H1 (cell line): ENCODE results near the gene UBE2D2.

Source experiments
- EP300 ChIP-seq, 2 experiments: IDR thresholded peaks; 1 replicate in 1 of 2; 2 replicates in 1 of 2; pipeline ENCODE4 v1.6.1; 2011 to 2012; ENCODE audit warnings: low read depth in 2 of 2, low read length in 2 of 2, mild to moderate bottlenecking in 2 of 2, borderline replicate concordance in 1 of 2, inconsistent platforms in 1 of 2, moderate library complexity in 1 of 2
- EZH2 ChIP-seq: fragments of 200-600 bp; sonication (generic); IDR thresholded peaks from 2 replicates; pipeline ENCODE4 v1.7.1; 2012; ENCODE audit warnings: low read depth, mild to moderate bottlenecking, moderate library complexity, low read length, inconsistent platforms; ENCODE audit not compliant: severe bottlenecking
- GABPA ChIP-seq: IDR thresholded peaks from 2 replicates; pipeline ENCODE4 v1.6.1; 2011; ENCODE audit warnings: mild to moderate bottlenecking, low read length, moderate library complexity, borderline replicate concordance; ENCODE audit not compliant: insufficient read depth
- JUN ChIP-seq: IDR thresholded peaks from 2 replicates; pipeline ENCODE4 v1.6.1; 2011; ENCODE audit warnings: low read depth, mild to moderate bottlenecking, improper control_type of control experiment, low read length
- RAD21 ChIP-seq, 2 experiments: IDR thresholded peaks in 1 of 2; conservative IDR thresholded peaks in 1 of 2; 2 replicates each; pipeline ENCODE4 v1.6.1; 2011; ENCODE audit warnings: low read depth in 2 of 2, low read length in 2 of 2, improper control_type of control experiment in 1 of 2, inconsistent platforms in 1 of 2, mild to moderate bottlenecking in 1 of 2, moderate library complexity in 1 of 2
- RXRA ChIP-seq: IDR thresholded peaks from 2 replicates; pipeline ENCODE4 v1.6.1; 2011; ENCODE audit warnings: low read depth, mild to moderate bottlenecking, low read length, moderate library complexity; ENCODE audit not compliant: insufficient read depth
- SIRT6 ChIP-seq: IDR thresholded peaks from one replicate; pipeline ENCODE4 v1.7.1; 2012; ENCODE audit warnings: low read length, inconsistent platforms
- SP4 ChIP-seq: IDR thresholded peaks from 2 replicates; pipeline ENCODE4 v1.6.1; 2012; ENCODE audit warnings: low read length, inconsistent platforms
- ZNF274 ChIP-seq: IDR thresholded peaks from 2 replicates; pipeline ENCODE4 v1.7.0; 2012; ENCODE audit warnings: low read length, borderline replicate concordance; ENCODE audit errors: extremely low read depth
- TF ChIP-seq, protein P1 (sequence below), 3 experiments: IDR thresholded peaks; 1 replicate in 2 of 3; 2 replicates in 1 of 3; pipeline versions ENCODE4 v1.5.1 to v1.6.1; 2011; ENCODE audit warnings: low read length in 3 of 3, mild to moderate bottlenecking in 3 of 3, inconsistent platforms in 2 of 3, low read depth in 1 of 3, moderate library complexity in 1 of 3; ENCODE audit not compliant: insufficient read depth in 1 of 3; ENCODE audit errors: control extremely low read depth in 1 of 3
- TF ChIP-seq, protein P2 (sequence below): IDR thresholded peaks from 2 replicates; pipeline ENCODE4 v1.6.1; 2012; ENCODE audit warnings: low read length, inconsistent platforms

DNA sequence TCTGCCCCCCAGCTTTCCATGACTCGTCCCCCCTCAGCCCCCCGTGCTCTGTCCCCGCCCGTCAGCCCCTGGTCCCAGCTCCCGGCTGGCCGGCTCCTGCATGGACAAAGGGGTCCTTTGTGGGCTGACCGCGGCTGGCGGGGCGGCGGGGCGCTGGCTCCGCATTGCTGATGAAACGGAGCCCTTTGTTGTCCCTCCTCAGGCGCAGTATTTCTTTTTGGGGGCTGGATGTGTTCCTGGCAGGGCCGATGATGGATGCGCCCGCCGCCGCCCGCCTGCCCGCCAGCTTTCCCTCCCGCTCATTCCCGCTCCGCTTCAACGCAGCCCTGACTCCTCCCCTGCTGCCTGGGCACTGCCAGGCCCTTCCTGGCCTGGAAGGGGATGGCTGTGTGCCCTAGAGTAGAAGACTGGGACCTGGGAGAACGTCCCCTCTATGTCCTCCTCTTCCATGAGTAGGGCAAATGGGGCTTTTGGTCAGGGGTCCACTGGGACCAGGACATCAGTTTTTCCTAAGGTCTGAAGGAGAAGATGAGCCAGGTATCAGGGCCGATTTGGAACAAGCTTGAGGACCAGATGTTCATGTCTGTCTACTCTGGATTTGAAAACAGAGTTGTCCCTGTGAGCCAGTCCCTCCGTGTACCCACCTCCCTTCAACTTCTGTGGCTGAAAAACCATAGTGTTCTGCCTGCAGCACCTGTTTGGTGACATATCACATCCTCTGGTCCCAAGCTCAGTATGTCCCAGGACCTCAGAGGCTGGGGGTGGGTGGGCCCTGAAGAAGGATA lies 116.0 kb downstream of the UBE2D2 start:
- no peak for TF ChIP-seq GABPA
- TF ChIP-seq JUN: no peak
- TF ChIP-seq, protein P1, sequence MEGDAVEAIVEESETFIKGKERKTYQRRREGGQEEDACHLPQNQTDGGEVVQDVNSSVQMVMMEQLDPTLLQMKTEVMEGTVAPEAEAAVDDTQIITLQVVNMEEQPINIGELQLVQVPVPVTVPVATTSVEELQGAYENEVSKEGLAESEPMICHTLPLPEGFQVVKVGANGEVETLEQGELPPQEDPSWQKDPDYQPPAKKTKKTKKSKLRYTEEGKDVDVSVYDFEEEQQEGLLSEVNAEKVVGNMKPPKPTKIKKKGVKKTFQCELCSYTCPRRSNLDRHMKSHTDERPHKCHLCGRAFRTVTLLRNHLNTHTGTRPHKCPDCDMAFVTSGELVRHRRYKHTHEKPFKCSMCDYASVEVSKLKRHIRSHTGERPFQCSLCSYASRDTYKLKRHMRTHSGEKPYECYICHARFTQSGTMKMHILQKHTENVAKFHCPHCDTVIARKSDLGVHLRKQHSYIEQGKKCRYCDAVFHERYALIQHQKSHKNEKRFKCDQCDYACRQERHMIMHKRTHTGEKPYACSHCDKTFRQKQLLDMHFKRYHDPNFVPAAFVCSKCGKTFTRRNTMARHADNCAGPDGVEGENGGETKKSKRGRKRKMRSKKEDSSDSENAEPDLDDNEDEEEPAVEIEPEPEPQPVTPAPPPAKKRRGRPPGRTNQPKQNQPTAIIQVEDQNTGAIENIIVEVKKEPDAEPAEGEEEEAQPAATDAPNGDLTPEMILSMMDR (IDR thresholded peaks at IDR 0.05; ENCODE audit: control extremely low read depth in 1 of 3, insufficient read depth in 1 of 3, low read depth in 1 of 3, low read length in 3 of 3): no peak
- no peak for TF ChIP-seq SIRT6
- TF ChIP-seq EZH2: no peak
- no peak for TF ChIP-seq EP300 (IDR thresholded peaks at IDR 0.05; ENCODE audit: borderline replicate concordance in 1 of 2, low read depth in 2 of 2, low read length in 2 of 2)
- TF ChIP-seq, protein P2, sequence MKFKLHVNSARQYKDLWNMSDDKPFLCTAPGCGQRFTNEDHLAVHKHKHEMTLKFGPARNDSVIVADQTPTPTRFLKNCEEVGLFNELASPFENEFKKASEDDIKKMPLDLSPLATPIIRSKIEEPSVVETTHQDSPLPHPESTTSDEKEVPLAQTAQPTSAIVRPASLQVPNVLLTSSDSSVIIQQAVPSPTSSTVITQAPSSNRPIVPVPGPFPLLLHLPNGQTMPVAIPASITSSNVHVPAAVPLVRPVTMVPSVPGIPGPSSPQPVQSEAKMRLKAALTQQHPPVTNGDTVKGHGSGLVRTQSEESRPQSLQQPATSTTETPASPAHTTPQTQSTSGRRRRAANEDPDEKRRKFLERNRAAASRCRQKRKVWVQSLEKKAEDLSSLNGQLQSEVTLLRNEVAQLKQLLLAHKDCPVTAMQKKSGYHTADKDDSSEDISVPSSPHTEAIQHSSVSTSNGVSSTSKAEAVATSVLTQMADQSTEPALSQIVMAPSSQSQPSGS: no peak
- no peak for TF ChIP-seq ZNF274
- no peak for TF ChIP-seq RAD21 (IDR thresholded peaks at IDR 0.05 in 1 of 2, conservative IDR thresholded peaks at IDR 0.05 in 1 of 2; ENCODE audit: low read depth in 2 of 2, low read length in 2 of 2)
- no peak for TF ChIP-seq RXRA
- TF ChIP-seq SP4: no peak
